ENCODE data around the gene BRMS1.
"Not testable (repeated sequence)": the region's sequence is repeated elsewhere in the genome, so short reads cannot be mapped to it uniquely, and the experiment has no call there.

The BRMS1 gene

DNA sequence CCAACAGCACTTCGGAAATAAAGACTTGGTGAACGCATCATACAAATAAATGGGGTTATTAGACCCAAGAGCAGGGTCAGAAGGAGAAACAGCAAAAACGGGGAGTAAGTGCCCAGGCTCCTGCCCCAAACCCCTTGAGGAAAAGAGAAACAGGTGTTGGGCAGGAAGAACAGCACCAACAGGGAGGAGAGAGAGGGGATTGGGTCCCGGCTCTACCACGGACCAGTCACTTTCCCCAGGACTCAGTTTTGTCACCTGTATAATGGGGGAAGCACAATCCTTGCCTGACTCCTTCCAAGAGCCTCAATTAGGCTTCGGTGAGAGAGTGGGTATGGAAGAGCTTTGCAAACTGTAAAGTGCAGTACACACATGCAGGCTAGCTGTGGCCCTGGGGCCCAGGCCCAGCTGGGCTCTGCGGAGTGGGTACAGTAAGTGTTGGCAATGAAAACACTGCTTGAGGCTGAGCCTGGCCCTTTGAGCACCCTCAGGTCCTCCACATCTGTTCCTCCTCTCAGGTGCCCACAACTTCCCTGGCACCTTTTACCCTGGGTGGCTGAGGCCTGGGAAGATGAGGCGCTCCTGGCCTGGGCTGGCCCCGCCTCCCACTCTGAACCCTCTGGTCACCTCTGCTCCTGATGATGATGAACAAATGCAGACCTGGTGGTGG, 17.7 kb upstream of the BRMS1 start:
- DNase-seq, result no peak

DNA sequence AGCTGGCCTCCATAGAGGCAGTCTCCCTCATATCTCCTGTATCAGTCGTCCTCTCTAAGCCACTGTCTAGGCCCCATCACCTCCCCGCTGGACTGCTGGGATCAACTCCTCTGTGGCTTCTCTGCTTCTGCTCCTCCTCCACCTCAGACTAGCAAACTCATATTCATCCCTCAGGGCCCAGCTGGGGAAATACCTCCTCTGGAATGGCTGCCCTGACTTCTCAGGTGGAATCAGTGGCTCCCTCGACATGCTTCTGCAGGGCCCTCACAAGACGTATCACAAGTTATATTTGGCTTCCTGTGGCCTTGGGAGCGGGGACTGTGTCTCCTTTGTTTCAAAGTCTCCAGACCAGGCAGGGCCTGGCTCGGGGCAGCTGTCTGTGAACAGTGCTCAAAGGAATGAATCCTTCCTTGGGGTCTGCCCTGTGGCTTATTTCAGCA, 16.6 kb upstream of the BRMS1 start:
- DNase-seq, result no peak

- DNase-seq, result no peak
These were observed 15.6 kb upstream of the BRMS1 start for GRCh38 chr11:66360406-66361073.

GRCh38 chr11:66359662-66360087, 14.8 kb upstream of the BRMS1 start:
- no peak for DNase-seq

GRCh38 chr11:66350560-66351235, 5.8 kb upstream of the BRMS1 start:
- not testable (repeated sequence) for DNase-seq

- DNase-seq, result no peak
These were observed 4.1 kb upstream of the BRMS1 start for GRCh38 chr11:66349084-66349386.

DNA sequence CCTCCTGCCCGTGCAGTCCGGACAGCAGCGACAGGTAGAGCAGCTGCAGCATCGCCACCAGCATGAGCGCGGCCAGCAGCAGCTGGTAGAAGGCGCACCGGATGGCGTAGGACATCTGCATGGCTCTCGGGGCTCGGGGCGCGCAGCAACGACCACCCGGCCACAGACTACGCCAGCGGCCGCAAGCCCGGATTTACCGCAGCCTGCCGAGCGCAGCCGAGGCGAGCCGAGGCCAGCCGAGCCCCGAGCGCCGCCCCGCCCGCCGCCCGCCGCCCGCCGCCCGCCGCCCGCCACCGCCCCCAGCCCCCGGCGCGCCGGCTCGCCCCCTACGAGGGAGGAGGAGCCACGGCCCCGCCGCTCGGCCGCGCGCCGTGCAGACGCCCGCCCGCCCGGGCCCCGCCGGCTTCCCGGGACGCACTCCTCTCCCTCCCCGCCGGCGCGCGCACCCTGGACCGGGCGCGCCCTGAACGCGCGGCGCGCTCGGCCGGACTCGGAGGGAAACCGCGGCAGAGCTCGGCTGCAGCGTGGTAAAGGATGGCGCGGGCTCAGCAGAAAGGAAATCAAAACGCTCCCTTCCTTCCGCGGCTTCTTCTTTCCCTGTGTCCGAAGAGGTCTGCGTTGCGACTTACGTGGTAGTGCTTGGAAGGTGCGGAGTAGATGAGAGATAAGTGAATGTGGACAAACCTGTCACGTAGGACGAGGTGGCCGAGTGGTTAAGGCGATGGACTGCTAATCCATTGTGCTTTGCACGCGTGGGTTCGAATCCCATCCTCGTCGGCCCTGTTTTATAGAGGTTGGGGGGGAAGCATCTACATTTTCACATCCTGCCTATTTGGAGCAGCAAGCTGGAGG, 2.7 kb upstream of the BRMS1 start, which contains the start of gene B4GAT1:
Gene B4GAT1 (minus strand): TSS at position 205 of the 852 bp plus-strand sequence. CDS start 84 bp downstream, at position 121.
- peak; percentile 50 to 81 for DNase-seq

GRCh38 chr11:66346476-66347424, 1.8 kb upstream of the BRMS1 start:
- DNase-seq, result no peak

DNA sequence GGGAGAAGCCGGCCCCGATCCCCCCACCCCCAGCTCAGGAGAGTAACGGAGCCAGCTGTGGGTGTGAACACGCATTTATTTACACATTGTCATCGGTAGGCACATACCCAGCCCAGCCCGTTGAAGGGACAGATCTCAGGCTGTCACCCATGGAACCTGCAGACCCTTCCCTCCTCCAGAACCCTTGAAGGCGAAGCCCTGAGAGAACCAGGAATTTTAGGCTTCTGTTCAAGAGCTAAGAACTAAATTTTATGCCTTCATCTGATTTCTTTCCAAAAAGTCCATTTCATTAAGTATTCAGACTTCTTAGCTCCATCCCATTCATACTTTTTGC, 379 bp upstream of the BRMS1 start:
- DNase-seq, result no peak

DNA sequence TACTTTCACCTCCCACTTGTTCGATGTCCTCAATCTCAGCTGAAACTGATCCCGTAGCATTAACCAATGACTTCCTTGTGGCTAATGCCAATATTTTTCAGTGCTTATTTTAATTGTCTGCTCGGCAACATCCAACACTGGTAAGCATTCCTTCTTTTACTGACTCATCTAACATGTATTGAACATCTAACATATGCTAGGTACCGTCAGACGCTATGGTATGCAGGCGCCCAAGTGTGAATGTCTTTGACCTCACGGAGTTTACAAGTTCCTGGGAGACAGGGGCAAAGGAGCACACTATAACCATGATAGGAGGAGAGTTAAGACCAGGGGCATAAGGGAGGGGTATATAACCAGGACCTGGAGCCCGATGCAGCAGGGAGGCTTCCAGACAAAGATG, 1.7 kb downstream of the BRMS1 start:
- no peak for DNase-seq

- no peak for DNase-seq
These were observed 3.3 kb downstream of the BRMS1 start for GRCh38 chr11:66341502-66342126.

DNA sequence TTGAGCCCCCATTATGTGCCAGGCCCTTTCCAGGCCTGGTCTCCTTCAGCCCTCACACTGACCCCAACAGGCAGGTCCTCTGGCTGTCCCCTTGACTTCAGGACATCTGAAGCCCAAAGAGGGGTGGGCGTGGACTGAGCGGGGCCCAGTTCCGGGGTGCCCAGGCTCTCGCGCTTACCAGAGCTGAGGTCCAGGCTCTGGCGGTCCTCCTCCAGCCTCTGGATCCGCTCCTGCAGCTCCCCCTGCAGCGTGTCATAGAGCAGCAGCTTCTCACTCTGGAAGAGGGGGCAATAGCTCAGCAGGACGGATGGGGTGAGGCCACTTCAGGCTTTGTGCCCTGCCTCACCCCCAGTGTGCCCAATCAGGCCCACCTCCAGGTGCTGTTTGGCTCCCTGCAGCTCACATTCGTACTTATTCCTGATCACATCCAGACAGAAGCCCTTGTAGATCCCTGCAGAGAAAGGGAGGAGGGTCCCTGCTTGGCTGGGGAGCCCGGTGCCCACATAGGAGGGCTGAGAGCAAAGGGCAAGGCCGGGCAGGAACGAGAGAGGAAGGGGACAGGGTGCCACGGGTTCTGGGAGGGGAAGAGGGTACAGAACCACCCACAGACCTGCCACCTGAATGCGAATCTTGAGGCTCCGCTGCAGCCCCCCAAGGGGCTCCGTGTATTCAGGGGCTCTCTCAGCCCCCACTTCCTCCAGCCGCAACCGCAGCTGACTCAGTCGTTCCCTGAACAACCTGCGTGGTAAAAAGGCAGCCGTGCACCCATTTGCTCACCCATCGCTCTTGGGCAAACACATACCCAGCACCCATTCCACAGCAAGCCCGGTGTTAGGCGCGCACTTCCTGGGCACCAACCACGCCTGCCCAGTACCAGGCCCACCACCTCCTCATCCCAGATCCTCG, 4.1 kb downstream of the BRMS1 start:
- DNase-seq, result no peak

GRCh38 chr11:66339686-66340483, 5.0 kb downstream of the BRMS1 start:
- DNase-seq, result no peak

- no peak for DNase-seq
These were observed 5.7 kb downstream of the BRMS1 start for GRCh38 chr11:66339162-66339675.

DNA sequence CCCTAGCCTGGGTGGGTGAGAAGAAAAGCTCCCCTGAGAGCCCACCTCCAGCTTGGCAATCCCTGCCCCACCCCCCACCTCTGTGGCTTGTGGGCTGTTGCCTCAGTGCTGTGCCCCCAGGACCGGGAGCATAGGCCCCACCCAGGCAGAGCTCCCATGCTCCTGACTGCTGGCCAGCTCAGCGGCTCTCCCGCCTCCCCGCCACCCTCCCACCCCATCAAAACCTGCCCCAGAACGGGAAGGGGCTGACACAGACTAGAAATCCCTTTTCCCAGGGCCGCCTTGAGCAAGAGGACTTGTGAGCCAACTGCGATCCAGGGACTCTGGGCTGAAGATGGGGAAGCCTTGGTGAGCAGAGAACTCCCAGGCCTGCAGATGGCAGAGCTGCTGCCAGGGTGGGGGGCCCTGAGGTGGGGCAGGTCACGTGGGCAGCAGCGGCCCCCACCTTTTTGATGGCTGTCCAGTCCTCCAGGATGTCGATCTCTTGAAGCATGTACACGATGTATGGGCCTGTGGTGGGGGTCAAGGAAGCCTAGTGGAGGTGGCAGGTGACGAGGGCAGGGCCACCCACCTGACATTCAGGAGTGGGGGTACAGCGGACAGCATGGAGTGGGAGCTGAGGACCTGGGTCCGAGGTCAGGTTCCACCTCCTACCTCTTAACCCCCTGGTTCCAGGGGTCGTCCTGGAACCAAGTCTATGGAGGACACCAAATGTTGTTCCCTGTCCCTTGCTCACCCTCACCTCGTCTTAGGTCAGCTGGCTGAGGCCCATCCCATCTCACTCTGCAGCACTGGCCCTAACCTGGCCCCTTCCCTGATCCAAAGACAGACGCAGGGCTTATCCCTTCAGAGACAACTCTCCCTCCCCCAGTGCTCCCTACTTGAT, 6.4 kb downstream of the BRMS1 start:
- DNase-seq, result no peak

DNA sequence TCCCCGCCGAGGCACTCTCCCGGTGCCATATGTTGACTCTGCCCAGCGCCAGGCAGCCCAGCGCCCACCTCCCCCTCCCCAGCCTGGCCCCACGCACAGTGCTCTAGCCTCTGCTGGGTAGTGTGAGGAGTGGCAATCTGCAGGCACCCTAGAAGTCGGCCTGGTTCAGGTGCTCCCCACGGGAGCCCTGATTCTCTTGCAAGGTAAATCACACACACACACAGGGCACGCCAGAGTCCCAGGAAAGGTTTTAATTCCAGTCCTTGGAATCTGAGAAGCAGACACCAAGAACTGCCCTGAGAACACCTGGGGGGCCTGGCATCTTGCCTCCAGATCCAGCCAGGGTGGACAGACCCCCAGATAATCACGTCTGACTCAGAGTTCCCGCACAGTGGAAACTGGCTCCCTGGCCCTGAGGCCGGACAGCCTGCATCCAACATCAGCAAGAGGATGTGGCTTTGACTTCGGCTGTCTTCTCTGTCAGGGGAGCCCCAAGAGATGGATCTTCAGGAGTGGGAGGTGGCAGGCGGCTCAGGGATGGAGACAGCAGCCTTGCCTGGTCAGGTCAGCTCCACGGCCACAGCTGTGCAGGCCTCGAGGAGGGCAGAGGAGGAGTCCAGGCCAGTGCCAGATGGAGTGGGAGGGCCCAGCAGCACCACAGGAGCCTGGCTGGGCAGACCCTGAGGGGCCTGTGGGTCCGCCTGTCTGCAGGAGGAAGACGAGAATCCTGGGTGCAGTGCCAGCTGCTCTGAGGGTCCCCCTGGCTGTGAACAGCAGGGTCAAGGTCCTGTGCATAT, 7.6 kb downstream of the BRMS1 start:
- no peak for DNase-seq

All from bone marrow (tissue), 2 donors.